Osteoblast (primary cell): Measurements from ENCODE around the gene PRSS21. TPM values are rescaled to one million over a fixed set of nuclear protein-coding genes. Genes with fewer than 3 reads are reported as not detected.

Experiments
- DNase-seq: peaks from one replicate; pipeline ENCODE4 v3.0.0; 2011; ENCODE audit warnings: low spot score, mixed read lengths; ENCODE audit not compliant: insufficient read length; ENCODE audit errors: missing footprints
- H2AFZ ChIP-seq: 2 replicates; pipeline ENCODE4 v1.6.0; 2011; ENCODE audit warnings: mild to moderate bottlenecking, low read length
- H3K27ac ChIP-seq: 2 replicates; pipeline ENCODE4 v1.5.1; 2011; ENCODE audit warnings: mild to moderate bottlenecking, low read depth, low read length, moderate library complexity
- H3K27me3 ChIP-seq: 2 replicates; pipeline ENCODE4 v1.6.0; 2012; ENCODE audit warnings: mild to moderate bottlenecking, control low read depth, inconsistent platforms, low read length, moderate library complexity; ENCODE audit not compliant: insufficient read depth
- H3K36me3 ChIP-seq: 2 replicates; pipeline ENCODE4 v1.5.1; 2011; ENCODE audit warnings: mild to moderate bottlenecking, low read length, control low read depth, moderate library complexity; ENCODE audit not compliant: insufficient read depth
- H3K4me1 ChIP-seq: 2 replicates; pipeline ENCODE4 v1.5.1; 2011; ENCODE audit warnings: mild to moderate bottlenecking, low read length, control low read depth, moderate library complexity; ENCODE audit not compliant: insufficient read depth
- H3K4me2 ChIP-seq: 2 replicates; pipeline ENCODE4 v1.6.0; 2011; ENCODE audit warnings: mild to moderate bottlenecking, low read length; ENCODE audit not compliant: insufficient read depth
- H3K4me3 ChIP-seq: fragments of 200-600 bp; sonication (generic); 3 replicates; pipeline ENCODE4 v1.5.1; 2012; ENCODE audit warnings: mild to moderate bottlenecking, low read length, inconsistent platforms; ENCODE audit not compliant: insufficient read depth
- H3K79me2 ChIP-seq: 2 replicates; pipeline ENCODE4 v1.6.0; 2012; ENCODE audit warnings: mild to moderate bottlenecking, low read length, control low read depth, inconsistent platforms; ENCODE audit not compliant: insufficient read depth
- H3K9me3 ChIP-seq: 2 replicates; pipeline ENCODE4 v1.5.1; 2011; ENCODE audit warnings: low read depth, low read length, control low read depth
- H4K20me1 ChIP-seq: 2 replicates; pipeline ENCODE4 v1.6.0; 2012; ENCODE audit warnings: mild to moderate bottlenecking, low read length, control low read depth; ENCODE audit not compliant: insufficient read depth
- CTCF ChIP-seq: IDR thresholded peaks from 2 replicates; pipeline ENCODE4 v1.5.1; 2011; ENCODE audit warnings: mild to moderate bottlenecking, low read depth, low read length, moderate library complexity; ENCODE audit errors: extremely low read depth
- total RNA-seq: library from RNA; depleted of rRNA; stranded (reverse); fragments of >200 nt; gene quantifications from 2 replicates; pipeline ENCODE4 v1.2.3, GENCODE V29; 2012

PRSS21 gene
- total RNA-seq, 1 donor = not detected

- no peak overlapping the region for H3K4me2 ChIP-seq
- H4K20me1 ChIP-seq = no peaks in the 10 kb centered on the region
- no peak overlapping the region for H3K27ac ChIP-seq
- H3K79me2 ChIP-seq = no peaks in the 10 kb centered on the region
- H3K4me1 ChIP-seq = no peaks in the 10 kb centered on the region
- TF ChIP-seq CTCF = no peak
- peaks cover 17% of the 10 kb centered on the region for H3K27me3 ChIP-seq
- peaks cover 6% of the 10 kb centered on the region for H3K9me3 ChIP-seq
- no peak overlapping the region for H2AFZ ChIP-seq
- H3K36me3 ChIP-seq = no peaks in the 10 kb centered on the region
- peak; percentile 57 for DNase-seq
- H3K4me3 ChIP-seq = no peak overlapping the region
Measured at GRCh38 chr16:2799205-2799858, 17.7 kb upstream of the PRSS21 start.

DNA sequence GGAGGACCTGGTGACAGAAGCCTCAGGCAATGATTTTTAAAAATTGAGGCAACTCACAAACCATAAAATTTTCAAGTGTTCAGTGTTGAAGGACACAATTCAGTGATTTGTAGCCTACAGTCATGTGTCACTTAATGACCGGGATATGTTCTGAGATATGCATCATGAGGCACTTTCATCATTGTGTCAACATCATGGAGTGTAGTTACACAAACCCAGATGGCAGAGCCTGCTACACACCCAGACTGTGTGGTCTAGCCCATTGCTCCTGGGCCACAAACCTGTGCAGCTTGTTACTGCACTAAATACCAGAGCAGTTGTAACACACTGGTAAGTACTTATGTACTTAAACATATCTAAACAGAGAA, 17.2 kb upstream of the PRSS21 start:
- no peak for TF ChIP-seq CTCF
- no peak overlapping the region for H2AFZ ChIP-seq

DNA sequence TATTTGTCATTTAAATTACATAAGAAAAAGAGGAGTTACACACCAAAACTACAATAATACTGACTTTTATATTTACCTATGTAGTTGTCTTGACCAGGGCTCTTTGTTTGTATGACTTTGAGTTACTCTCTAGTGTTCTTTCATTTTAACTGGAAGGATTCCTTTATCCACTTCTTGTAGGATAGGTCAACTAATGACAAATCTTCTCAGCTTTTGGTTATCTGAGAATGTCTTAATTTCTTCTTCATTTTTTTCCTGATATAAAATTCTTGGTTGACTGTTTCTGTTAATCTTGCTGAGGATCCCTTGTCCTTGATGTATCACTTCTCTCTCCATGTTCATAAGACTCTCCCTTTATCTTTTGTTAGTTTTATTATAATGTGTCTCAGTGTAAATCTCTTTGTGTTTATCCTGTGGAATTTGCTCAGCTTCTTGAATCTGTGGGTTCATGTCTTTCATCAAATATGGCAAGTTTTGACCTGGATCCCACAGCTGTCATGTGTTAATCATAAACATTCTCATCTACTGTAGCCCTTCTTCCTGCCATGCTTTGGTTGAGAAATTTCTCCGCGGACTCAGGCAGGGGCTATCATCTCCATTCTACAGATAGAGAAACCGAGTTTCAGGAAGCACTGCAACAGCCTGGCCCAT, 13.4 kb upstream of the PRSS21 start:
- Histone ChIP-seq H3K27me3 (peaks cover 13% of the 10 kb centered on the region), H2AFZ (no peak overlapping the region), H3K79me2 (no peaks in the 10 kb centered on the region), H3K36me3 (no peaks in the 10 kb centered on the region), H3K27ac (no peak overlapping the region), H3K4me1 (no peaks in the 10 kb centered on the region), H4K20me1 (no peaks in the 10 kb centered on the region), H3K4me3 (no peak overlapping the region), H3K4me2 (no peak overlapping the region), H3K9me3 (peaks cover 6% of the 10 kb centered on the region)
- peak; percentile 58 for DNase-seq
- TF ChIP-seq CTCF = no peak

More for the DNA sequence above, 17.2 kb upstream of the PRSS21 start:
- Histone ChIP-seq H4K20me1 (no peaks in the 10 kb centered on the region), H3K27me3 (peaks cover 12% of the 10 kb centered on the region), H3K27ac (no peak overlapping the region), H3K9me3 (peaks cover 6% of the 10 kb centered on the region), H3K4me1 (no peaks in the 10 kb centered on the region), H3K79me2 (no peaks in the 10 kb centered on the region), H3K4me2 (no peak overlapping the region), H3K4me3 (no peak overlapping the region), H3K36me3 (no peaks in the 10 kb centered on the region)
- DNase-seq = peak; percentile 32

DNA sequence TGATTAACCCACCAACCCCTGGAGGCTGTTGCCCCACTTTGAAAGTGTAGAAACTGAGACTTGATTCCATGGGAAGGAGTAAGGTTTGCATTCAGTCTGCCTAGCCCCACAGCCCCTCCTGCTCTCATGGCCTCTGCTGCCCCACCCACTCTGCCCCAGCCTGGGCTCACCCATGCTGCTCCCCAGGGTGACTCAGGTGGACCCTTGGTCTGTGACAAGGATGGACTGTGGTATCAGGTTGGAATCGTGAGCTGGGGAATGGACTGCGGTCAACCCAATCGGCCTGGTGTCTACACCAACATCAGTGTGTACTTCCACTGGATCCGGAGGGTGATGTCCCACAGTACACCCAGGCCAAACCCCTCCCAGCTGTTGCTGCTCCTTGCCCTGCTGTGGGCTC, 12.3 kb upstream of the PRSS21 start:
- Histone ChIP-seq H3K4me2 (no peak overlapping the region), H3K27me3 (peaks cover 13% of the 10 kb centered on the region), H3K4me3 (no peak overlapping the region), H3K9me3 (peaks cover 6% of the 10 kb centered on the region), H3K36me3 (no peaks in the 10 kb centered on the region), H4K20me1 (no peaks in the 10 kb centered on the region), H3K27ac (no peak overlapping the region), H3K79me2 (no peaks in the 10 kb centered on the region), H2AFZ (no peak overlapping the region), H3K4me1 (no peaks in the 10 kb centered on the region)
- peak; percentile 22 for DNase-seq
- no peak for TF ChIP-seq CTCF
